ENCODE measurements around the gene LIMS3.
"Not testable (repeated sequence)": the region's sequence is repeated elsewhere in the genome, so short reads cannot be mapped to it uniquely, and the experiment has no call there.

- TF ChIP-seq CTCF, POLR2A (IDR thresholded peaks at IDR 0.05): not testable (repeated sequence)
Observed at GRCh38 chr2:109924481-109924880, 26.0 kb downstream of the LIMS3 start.

All from right lobe of liver (tissue), 4 donors.